Astrocyte (in vitro differentiated cells and primary cell): ENCODE results near the gene TNIK. TPM values are rescaled to one million over a fixed set of nuclear protein-coding genes. Genes with fewer than 3 reads are reported as not detected.

Experiments
- DNase-seq: peaks from one replicate; pipeline ENCODE4 v3.0.0-alpha.2; 2010; ENCODE audit warnings: low read depth
- FAIRE-seq: peaks from 2 replicates; lab custom pipeline; 2011; peaks lifted over from hg19 to GRCh38; lab: Jason Lieb, UNC
- H2AFZ ChIP-seq: 2 replicates; pipeline ENCODE4 v1.6.0; 2012; ENCODE audit warnings: low read depth, low read length, inconsistent platforms
- H3K27ac ChIP-seq: 2 replicates; pipeline ENCODE4 v1.5.1; 2011; ENCODE audit warnings: low read depth, low read length, inconsistent platforms
- H3K27me3 ChIP-seq: 2 replicates; pipeline ENCODE4 v1.6.0; 2011; ENCODE audit warnings: low read length, inconsistent platforms; ENCODE audit not compliant: insufficient read depth
- H3K36me3 ChIP-seq: 2 replicates; pipeline ENCODE4 v1.5.1; 2011; ENCODE audit warnings: low read length, inconsistent platforms; ENCODE audit not compliant: insufficient read depth
- H3K4me1 ChIP-seq: 2 replicates; pipeline ENCODE4 v1.5.1; 2011; ENCODE audit warnings: low read length, inconsistent platforms; ENCODE audit not compliant: insufficient read depth
- H3K4me2 ChIP-seq: 2 replicates; pipeline ENCODE4 v1.6.0; 2012; ENCODE audit warnings: low read length, inconsistent platforms
- H3K4me3 ChIP-seq: 2 replicates; pipeline ENCODE4 v1.5.1; 2011; ENCODE audit warnings: low read depth, mild to moderate bottlenecking, low read length, inconsistent platforms; ENCODE audit not compliant: insufficient read depth
- H3K79me2 ChIP-seq: 2 replicates; pipeline ENCODE4 v1.6.0; 2012; ENCODE audit warnings: mild to moderate bottlenecking, low read length, inconsistent platforms; ENCODE audit not compliant: insufficient read depth
- H3K9ac ChIP-seq: 2 replicates; pipeline ENCODE4 v1.6.0; 2012; ENCODE audit warnings: mild to moderate bottlenecking, low read length, inconsistent platforms
- H3K9me3 ChIP-seq: 2 replicates; pipeline ENCODE4 v1.5.1; 2012; ENCODE audit warnings: low read depth, mild to moderate bottlenecking, low read length, inconsistent platforms; ENCODE audit not compliant: insufficient read depth
- H4K20me1 ChIP-seq: 2 replicates; pipeline ENCODE4 v1.6.0; 2012; ENCODE audit warnings: low read length, inconsistent platforms; ENCODE audit not compliant: insufficient read depth
- H3K27ac Mint-ChIP-seq: one replicate; pipeline ENCODE4 v1.8.0; 2021; ENCODE audit warnings: mild to moderate bottlenecking, mixed read lengths; ENCODE audit not compliant: unreplicated experiment
- H3K27me3 Mint-ChIP-seq: one replicate; pipeline ENCODE4 v1.8.0; 2021; ENCODE audit warnings: low read depth, mixed read lengths; ENCODE audit not compliant: unreplicated experiment
- H3K36me3 Mint-ChIP-seq: one replicate; pipeline ENCODE4 v1.8.0; 2021; ENCODE audit warnings: low read depth, mixed read lengths; ENCODE audit not compliant: unreplicated experiment
- H3K4me1 Mint-ChIP-seq: one replicate; pipeline ENCODE4 v1.8.0; 2021; ENCODE audit warnings: low read depth, mixed read lengths; ENCODE audit not compliant: unreplicated experiment
- H3K4me3 Mint-ChIP-seq: one replicate; pipeline ENCODE4 v1.8.0; 2021; ENCODE audit warnings: mild to moderate bottlenecking, moderate library complexity, mixed read lengths; ENCODE audit not compliant: unreplicated experiment
- H3K9me3 Mint-ChIP-seq: one replicate; pipeline ENCODE4 v1.8.0; 2021; ENCODE audit warnings: mild to moderate bottlenecking, mixed read lengths; ENCODE audit not compliant: unreplicated experiment
- EZH2 ChIP-seq: IDR thresholded peaks from 2 replicates; pipeline ENCODE4 v1.6.1; 2012; ENCODE audit warnings: mild to moderate bottlenecking, low read length, inconsistent platforms; ENCODE audit not compliant: insufficient read depth
- total RNA-seq: library from RNA; stranded (reverse); gene quantifications from 2 replicates; pipeline ENCODE4 v1.2.1, GENCODE V29; 2021
- TF ChIP-seq, protein P1 (sequence below): IDR thresholded peaks from 2 replicates; pipeline ENCODE4 v1.5.1; 2011; ENCODE audit warnings: low read depth, mild to moderate bottlenecking, inconsistent platforms, low read length, moderate library complexity; ENCODE audit not compliant: insufficient read depth

TNIK gene
- total RNA-seq, 1 donor from 2014 or later, result 70.0 TPM

DNA sequence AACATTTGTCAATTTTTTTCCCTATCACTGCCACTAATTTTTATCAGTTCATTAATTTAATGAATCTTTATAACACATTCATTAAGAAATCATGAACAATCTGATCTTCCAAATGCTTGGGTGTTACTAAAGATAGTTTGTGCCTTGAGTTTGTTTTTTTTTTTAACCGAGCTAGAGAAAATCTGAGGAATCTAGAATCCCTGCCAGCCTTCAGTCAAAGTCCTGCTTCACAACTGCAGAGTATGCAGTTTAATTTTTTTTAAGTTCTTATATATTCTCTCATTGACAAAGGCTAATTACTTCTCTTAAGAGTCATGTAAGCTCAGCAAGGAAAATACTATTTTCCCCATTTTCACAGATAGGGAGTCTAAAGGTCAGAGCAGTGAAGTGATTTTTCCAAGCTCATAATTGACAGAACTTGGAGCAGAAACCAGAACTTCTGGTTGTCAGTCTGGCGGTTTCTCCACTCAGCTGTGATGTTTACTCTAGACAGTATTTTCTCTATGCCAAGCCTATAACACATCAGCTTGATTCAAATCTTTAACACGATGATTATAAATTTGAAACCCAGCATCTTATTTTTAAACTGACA lies 55.7 kb downstream of the TNIK start:
- Histone ChIP-seq H3K27me3 (no peaks in the 10 kb centered on the region), H4K20me1 (peaks cover 5% of the 10 kb centered on the region), H3K79me2 (peaks cover 18% of the 10 kb centered on the region), H3K4me2 (no peak overlapping the region), H3K4me3 (no peak overlapping the region), H3K36me3 (no peaks in the 10 kb centered on the region), H3K9ac (no peak overlapping the region), H2AFZ (no peak overlapping the region), H3K4me1 (peaks cover 15% of the 10 kb centered on the region), H3K9me3 (no peaks in the 10 kb centered on the region), H3K27ac (no peak overlapping the region)
- Mint-ChIP-seq H3K27me3 (no peaks in the 10 kb centered on the region), H3K4me3 (no peak overlapping the region), H3K27ac (no peak overlapping the region), H3K4me1 (peaks cover 29% of the 10 kb centered on the region), H3K9me3 (peaks cover 1% of the 10 kb centered on the region), H3K36me3 (peaks cover 17% of the 10 kb centered on the region)
- TF ChIP-seq, protein P1, sequence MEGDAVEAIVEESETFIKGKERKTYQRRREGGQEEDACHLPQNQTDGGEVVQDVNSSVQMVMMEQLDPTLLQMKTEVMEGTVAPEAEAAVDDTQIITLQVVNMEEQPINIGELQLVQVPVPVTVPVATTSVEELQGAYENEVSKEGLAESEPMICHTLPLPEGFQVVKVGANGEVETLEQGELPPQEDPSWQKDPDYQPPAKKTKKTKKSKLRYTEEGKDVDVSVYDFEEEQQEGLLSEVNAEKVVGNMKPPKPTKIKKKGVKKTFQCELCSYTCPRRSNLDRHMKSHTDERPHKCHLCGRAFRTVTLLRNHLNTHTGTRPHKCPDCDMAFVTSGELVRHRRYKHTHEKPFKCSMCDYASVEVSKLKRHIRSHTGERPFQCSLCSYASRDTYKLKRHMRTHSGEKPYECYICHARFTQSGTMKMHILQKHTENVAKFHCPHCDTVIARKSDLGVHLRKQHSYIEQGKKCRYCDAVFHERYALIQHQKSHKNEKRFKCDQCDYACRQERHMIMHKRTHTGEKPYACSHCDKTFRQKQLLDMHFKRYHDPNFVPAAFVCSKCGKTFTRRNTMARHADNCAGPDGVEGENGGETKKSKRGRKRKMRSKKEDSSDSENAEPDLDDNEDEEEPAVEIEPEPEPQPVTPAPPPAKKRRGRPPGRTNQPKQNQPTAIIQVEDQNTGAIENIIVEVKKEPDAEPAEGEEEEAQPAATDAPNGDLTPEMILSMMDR, result no peak
- TF ChIP-seq EZH2, result no peak
- DNase-seq (peak; percentile 34), FAIRE-seq (no peak)

DNA sequence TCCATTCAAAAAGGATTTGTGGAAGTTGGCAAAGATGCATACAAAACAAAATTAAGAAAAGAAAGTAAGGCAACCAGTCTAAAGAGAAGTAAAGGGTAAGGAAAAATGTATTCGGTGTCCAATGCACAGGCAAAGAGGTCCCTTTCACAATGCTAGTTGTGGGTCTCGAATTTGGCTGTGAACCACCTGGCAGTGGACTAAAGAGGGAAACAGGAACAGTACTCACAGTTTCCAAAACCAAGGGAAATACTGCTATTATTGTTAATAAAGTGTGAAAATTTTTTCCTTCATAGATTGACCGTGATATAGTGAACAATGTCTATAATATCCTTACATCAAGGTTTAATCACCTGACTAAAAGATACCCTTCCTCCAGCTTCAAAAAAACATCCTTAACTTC lies 57.9 kb downstream of the TNIK start:
- Mint-ChIP-seq H3K4me1 (peaks cover 25% of the 10 kb centered on the region), H3K36me3 (peaks cover 19% of the 10 kb centered on the region), H3K27me3 (no peaks in the 10 kb centered on the region), H3K9me3 (peaks cover 1% of the 10 kb centered on the region), H3K27ac (no peak overlapping the region), H3K4me3 (no peak overlapping the region)
- Histone ChIP-seq H4K20me1 (peaks cover 16% of the 10 kb centered on the region), H2AFZ (no peak overlapping the region), H3K27me3 (no peaks in the 10 kb centered on the region), H3K36me3 (no peaks in the 10 kb centered on the region), H3K79me2 (peaks cover 21% of the 10 kb centered on the region), H3K4me2 (no peak overlapping the region), H3K9me3 (no peaks in the 10 kb centered on the region), H3K9ac (no peak overlapping the region), H3K4me1 (peaks cover 3% of the 10 kb centered on the region), H3K4me3 (no peak overlapping the region), H3K27ac (no peak overlapping the region)
- DNase-seq (no peak), FAIRE-seq (no peak)
- no peak for TF ChIP-seq EZH2
- TF ChIP-seq, protein P1, result no peak

- Histone ChIP-seq H3K9ac (no peak overlapping the region), H3K9me3 (no peaks in the 10 kb centered on the region), H3K4me2 (no peak overlapping the region), H2AFZ (no peak overlapping the region), H4K20me1 (peaks cover 16% of the 10 kb centered on the region), H3K27ac (no peak overlapping the region), H3K79me2 (peaks cover 20% of the 10 kb centered on the region), H3K36me3 (no peaks in the 10 kb centered on the region), H3K4me1 (peaks cover 4% of the 10 kb centered on the region), H3K4me3 (no peak overlapping the region), H3K27me3 (no peaks in the 10 kb centered on the region)
- FAIRE-seq (no peak), DNase-seq (no peak)
- Mint-ChIP-seq H3K4me3 (no peak overlapping the region), H3K9me3 (peaks cover 1% of the 10 kb centered on the region), H3K4me1 (peaks cover 26% of the 10 kb centered on the region), H3K27ac (no peak overlapping the region), H3K36me3 (peaks cover 16% of the 10 kb centered on the region), H3K27me3 (no peaks in the 10 kb centered on the region)
- no peak for TF ChIP-seq EZH2
- TF ChIP-seq, protein P1, result no peak
Measured at GRCh38 chr3:171401432-171401831, 58.8 kb downstream of the TNIK start.
